Activated CD4-positive, CD25-positive, alpha-beta regulatory T cell treated with anti-CD3 and anti-CD28 coated beads, Interleukin-2, amount 50 U/mL, for 72 hours (primary cell): ENCODE data around the gene SH3GL1.
"Not testable (repeated sequence)": the region's sequence is repeated elsewhere in the genome, so short reads cannot be mapped to it uniquely, and the experiment has no call there.

ENCODE experiments used
- DNase-seq: peaks from one replicate; pipeline ENCODE4 v3.0.0; 2021

Gene SH3GL1

DNA sequence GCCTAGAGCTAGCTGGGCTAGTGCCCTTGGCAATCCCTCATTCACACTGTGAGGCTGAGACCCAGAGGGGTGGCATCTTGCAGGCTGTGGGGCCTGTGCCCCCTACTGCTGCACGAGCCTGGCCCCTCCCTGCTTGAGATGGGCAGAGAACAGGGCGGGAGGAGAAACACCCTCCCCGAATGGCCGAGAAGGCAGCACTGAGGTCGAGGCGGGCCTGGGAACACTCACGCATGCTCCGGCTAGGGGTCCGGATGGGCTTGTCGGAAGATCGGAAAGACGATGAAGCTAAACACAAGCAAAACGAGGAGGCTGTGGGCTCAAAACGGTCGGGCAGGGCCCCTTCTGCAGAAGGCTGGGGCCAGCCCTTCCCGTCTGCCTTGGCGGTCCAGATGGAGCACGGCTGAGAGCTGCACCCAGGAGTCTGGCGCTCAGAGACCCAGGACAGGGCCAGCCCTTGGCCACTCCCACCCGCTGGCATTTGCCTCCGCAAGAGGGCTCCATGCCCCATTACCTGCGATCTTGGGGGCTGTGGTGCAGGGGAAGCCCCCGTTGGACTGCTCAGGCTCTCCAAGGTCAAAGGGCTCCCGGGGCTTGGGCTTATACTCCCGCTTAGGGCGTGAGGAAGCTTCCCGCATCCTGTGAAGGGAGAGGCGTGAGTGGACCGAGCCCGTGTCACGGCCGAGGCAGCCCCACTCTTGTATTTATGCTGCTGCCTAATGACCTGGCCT is 38.1 kb downstream of the SH3GL1 start:
- DNase-seq = no peak

GRCh38 chr19:4361152-4362046 is 38.9 kb downstream of the SH3GL1 start:
- no peak for DNase-seq

GRCh38 chr19:4360641-4361151 is 39.7 kb downstream of the SH3GL1 start:
- DNase-seq = no peak

- DNase-seq = no peak
Measured at GRCh38 chr19:4360081-4360569, 40.2 kb downstream of the SH3GL1 start.

DNA sequence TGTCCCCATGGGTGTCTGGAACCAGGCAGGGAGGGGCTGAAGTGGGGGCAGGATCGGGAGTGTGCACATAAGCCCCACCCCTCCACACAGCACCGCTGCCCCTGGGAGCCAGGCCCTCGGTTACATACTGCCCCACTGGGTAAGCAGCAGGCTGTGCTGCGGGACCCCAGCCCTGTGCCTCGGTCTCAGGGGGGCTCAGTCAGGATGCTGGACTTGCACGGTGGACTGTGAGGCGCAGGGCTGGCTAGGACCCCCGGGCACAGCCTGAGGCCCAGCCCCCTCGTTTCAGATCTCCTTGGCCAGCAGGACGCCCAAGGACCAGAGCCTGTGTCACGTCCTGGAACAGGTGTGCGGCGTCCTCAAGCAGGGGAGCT is 40.7 kb downstream of the SH3GL1 start:
- no peak for DNase-seq

GRCh38 chr19:4358709-4359626 is 41.4 kb downstream of the SH3GL1 start:
- DNase-seq = no peak

- no peak for DNase-seq
Measured at GRCh38 chr19:4357921-4358326, 42.4 kb downstream of the SH3GL1 start.

- no peak for DNase-seq
Measured at GRCh38 chr19:4357095-4357797, 43.1 kb downstream of the SH3GL1 start.

DNA sequence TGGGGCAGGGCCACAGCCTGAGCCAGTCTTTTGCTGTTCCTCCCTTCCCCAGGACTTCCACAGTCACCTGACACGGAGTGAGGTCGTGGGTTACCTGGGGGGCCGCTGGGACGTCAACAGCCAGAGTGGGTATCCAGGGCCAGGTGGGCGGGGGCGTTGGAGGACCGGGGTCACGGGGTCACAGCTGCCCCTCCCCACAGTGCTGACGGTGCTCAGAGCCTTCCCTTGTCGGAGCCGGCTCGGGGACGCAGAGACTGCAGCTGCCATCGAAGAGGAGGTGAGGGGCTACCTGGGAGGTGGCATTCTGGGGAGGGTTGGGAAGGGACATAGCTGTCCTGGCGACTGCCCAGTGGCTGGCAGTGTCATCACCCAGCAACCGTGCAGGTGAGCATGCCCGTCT is 45.5 kb downstream of the SH3GL1 start:
- no peak for DNase-seq

DNA sequence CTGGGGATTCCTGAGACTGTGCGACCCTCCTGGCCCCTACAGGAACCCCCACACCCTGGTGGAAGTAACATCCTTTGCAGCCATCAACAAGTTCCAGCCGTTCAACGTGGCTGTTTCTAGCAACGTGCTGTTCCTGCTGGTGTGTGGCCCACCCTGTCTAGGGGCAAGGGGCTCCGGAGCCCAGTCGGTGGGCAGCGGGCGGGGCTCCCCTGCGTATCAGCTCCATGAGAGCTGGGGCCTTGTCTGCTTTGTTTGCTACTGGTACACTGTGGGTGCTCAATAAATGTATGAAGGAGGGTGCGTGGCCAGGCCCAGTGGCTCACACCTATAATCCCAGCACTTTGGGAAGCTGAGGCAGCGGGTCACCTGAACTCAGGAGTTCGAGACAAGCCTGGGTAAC is 46.1 kb downstream of the SH3GL1 start:
- DNase-seq = no peak

DNA sequence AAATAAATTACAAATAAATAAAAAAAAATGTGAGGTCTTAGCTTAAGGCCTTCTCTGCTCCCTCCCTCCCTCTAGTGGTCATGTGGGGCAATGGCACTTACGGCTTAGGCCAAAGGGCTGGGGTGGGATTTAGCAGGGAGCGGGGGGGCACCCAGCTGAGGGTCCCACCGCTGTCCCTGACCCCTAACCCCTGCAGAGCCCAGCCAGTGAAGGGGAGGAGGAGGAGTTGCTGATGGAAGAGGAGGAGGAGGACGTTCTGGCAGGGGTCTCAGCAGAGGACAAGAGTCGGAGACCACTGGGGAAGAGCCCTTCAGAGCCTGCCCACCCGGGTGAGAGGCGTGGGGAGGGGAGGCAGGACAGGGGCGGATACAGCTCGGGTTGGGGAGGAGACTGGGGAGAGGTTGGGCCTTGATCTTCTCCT is 47.6 kb downstream of the SH3GL1 start:
- DNase-seq = peak; percentile 60

DNA sequence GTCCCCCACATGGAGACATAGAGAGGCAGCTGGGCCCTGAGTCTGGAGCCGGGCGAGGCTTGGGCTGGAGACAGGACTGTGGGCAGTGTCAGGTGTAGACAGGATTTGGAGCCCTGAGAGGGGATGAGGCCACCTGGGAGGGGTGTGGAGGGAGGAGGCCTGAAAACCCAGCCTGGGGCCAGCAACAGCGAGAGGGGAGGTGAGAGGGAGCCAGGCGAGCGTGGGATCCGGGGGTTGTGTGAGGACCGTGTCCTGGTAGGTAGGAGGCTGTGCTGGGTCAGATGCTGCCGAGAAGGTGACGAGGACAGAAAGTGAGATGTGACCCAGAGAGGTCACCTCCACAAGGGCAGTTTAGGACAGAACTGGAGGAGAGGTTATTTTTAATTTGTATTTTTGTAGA is 49.6 kb downstream of the SH3GL1 start:
- DNase-seq = peak; percentile 28

DNA sequence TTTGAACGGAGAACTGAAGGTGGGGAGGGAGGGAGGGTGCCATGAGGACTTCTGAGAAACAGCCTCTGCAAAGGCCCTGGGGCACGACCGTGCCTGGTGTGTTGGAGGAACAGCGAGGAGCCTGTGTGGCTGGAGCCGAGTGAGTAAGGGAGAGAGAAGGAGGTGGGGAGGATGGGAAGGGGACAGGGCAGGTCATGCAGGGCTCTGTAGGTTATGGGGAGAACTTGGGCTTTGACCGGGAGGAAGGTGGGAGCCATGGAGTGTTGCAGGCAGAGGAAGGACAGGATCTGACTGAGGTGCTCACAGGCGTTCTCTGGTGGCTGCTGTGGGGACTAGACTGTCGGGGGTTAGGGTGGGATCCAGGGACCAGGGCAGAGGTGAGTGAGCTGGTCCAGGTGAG is 50.2 kb downstream of the SH3GL1 start:
- DNase-seq = no peak

DNA sequence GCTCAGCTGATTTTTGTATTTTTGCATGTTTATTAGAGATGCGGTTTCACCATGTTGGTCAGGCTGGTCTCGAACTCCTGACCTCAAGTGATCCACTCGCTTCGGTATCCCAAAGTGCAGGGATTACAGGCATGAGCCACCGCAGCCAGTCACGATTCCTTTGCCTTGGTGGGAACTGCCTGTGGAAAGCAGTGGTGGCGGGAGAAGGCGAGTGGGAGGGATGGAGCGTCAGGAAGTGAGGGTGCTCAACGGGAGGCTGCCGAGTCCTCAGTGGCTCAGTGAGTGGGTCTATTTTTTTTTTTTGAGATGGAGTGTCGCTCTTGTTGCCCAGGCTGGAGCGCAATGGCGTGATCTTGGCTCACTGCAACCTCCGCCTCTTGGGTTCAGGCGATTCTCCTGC is 51.1 kb downstream of the SH3GL1 start:
- not testable (repeated sequence) for DNase-seq

GRCh38 chr19:4347521-4347920 is 52.8 kb downstream of the SH3GL1 start:
- DNase-seq = no peak

DNA sequence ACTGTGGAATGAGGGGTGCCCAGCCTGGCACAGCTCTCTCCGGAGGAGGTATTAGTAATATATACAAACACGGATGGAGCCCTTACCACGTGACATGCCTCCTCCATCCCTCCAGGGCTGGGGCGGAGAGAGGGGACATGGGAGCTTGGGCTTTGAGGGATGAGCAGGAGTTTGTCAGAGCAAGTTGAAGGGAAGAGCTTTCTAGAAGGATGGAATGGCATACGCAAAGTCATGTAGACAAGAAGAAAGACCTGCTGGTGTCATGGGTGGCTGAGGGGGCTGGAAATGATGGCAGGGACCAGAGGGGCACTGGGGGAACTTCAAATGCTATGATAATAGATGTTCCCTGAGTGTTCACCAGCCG is 54.3 kb downstream of the SH3GL1 start:
- DNase-seq = no peak

DNA sequence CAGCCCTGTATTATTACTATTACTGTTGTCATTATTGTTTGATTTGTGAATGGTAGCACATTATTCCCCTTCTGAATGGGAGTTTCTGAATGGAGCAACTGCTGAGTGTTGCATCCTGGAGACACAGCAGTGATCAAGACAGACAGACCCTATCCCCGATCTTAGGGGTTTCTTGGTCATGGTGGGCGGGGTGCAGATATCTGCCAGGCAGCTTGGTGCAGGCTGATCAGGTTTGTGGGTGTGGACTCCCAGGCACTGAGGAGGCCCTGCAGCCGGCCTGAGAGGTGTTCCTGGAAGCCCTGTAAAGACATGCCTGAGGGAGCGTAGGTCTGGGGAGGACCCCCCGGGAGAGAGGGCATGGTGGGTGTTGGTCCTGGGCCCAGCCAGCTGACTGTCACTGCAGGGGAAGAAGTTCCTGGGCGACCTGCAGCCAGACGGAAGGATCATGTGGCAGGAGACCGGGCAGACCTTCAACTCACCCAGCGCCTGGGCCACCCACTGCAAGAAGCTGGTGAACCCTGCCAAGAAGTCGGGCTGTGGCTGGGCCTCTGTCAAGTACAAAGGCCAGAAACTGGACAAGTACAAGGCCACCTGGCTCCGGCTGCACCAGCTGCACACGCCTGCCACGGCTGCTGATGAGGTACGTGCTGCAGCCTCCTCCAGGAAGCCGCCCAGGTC is 54.9 kb downstream of the SH3GL1 start:
- DNase-seq = no peak

GRCh38 chr19:4343370-4344307 is 56.7 kb downstream of the SH3GL1 start, which contains the start of gene MPND:
TSS of gene MPND (plus strand) at chr19:4343562. CDS start at chr19:4343594, 32 bp downstream.
- peak; percentile 97 for DNase-seq

DNA sequence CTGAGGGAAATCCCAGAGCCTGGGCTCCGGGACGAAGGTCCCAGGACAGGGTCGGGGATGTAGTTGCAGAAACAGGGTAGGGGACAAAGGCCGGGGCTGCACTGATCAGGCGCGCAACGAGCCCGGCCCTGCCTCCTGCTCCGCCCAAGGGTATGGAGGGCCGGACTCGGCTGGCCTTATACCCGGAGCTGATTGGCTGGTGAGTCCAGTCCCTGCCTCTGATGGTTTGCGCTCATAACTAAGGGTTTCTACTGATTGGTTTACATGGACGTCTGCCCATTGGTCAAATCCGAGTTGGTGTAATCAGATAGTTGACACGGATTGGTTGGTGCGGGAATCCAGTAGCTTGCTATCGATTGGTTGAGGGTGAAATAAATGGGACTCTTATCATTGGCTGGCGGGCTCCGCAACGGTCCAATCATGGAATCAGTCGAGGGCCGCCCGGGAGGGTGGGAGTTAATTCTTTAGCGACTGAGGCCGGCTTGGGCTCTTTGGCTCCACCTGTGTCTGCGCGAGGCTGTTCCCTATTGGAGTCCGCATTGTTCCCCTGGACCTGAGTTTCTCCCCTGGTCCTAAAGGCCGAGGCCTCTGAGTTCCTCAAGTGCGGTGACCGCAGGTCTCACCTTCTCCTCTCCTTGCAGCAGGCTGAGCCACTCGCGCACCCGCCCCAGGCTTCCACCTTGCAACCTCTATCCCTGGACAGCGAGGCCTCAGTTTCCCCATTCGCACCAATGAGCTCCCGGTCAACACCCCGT is 57.6 kb downstream of the SH3GL1 start:
- DNase-seq = peak; percentile 86

- no peak for DNase-seq
Measured at GRCh38 chr19:4342314-4342614, 58.1 kb downstream of the SH3GL1 start.
